Neuronal stem cell (in vitro differentiated cells): Measurements from ENCODE around the gene CHD5.

ENCODE experiments used
- DNase-seq: peaks from one replicate; pipeline ENCODE4 v3.0.0-alpha.2; 2013; ENCODE audit warnings: low spot score
- H2AFZ ChIP-seq: one replicate; pipeline ENCODE4 v1.6.1; 2013; ENCODE audit warnings: mild to moderate bottlenecking, low read length, inconsistent platforms
- H2AK5ac ChIP-seq: 2 replicates; pipeline ENCODE4 v1.6.1; 2013; ENCODE audit warnings: low read depth, mild to moderate bottlenecking, inconsistent platforms, low read length, moderate library complexity, mixed read lengths
- H2BK120ac ChIP-seq: 2 replicates; pipeline ENCODE4 v1.6.1; 2013; ENCODE audit warnings: low read depth, mild to moderate bottlenecking, inconsistent platforms, low read length, moderate library complexity, mixed read lengths
- H2BK12ac ChIP-seq: one replicate; pipeline ENCODE4 v1.6.1; 2013; ENCODE audit warnings: low read length, inconsistent platforms
- H2BK15ac ChIP-seq: 2 replicates; pipeline ENCODE4 v1.6.1; 2013; ENCODE audit warnings: mild to moderate bottlenecking, low read length, inconsistent platforms, mixed read lengths
- H2BK5ac ChIP-seq: one replicate; pipeline ENCODE4 v1.6.1; 2013; ENCODE audit warnings: inconsistent platforms, mild to moderate bottlenecking, low read length, moderate library complexity
- H3K14ac ChIP-seq: one replicate; pipeline ENCODE4 v1.6.1; 2013; ENCODE audit warnings: low read length, inconsistent platforms
- H3K18ac ChIP-seq: 2 replicates; pipeline ENCODE4 v1.6.1; 2013; ENCODE audit warnings: low read length, inconsistent platforms
- H3K23ac ChIP-seq: 2 replicates; pipeline ENCODE4 v1.6.1; 2013; ENCODE audit warnings: low read depth, mild to moderate bottlenecking, mixed read lengths, low read length, inconsistent platforms; ENCODE audit not compliant: poor library complexity
- H3K27ac ChIP-seq: replicated peaks from 3 replicates; pipeline ENCODE4 v1.5.1; 2013; ENCODE audit warnings: low read length, inconsistent platforms
- H3K27me3 ChIP-seq, 3 experiments: 2 replicates each; pipeline ENCODE4 v1.6.1; 2013; ENCODE audit warnings: low read length in 3 of 3, mild to moderate bottlenecking in 2 of 3, inconsistent platforms in 1 of 3, low read depth in 1 of 3, mixed read lengths in 1 of 3, moderate library complexity in 1 of 3; ENCODE audit not compliant: control insufficient read depth in 3 of 3, insufficient read depth in 3 of 3
- H3K36me3 ChIP-seq, 2 donors: replicated peaks in 1 of 2; 2 replicates each; pipeline ENCODE4 v1.6.1; 2013; ENCODE audit warnings: low read length in 2 of 2; ENCODE audit not compliant: control insufficient read depth in 2 of 2, insufficient read depth in 2 of 2
- H3K4ac ChIP-seq: 2 replicates; pipeline ENCODE4 v1.6.1; 2013; ENCODE audit warnings: inconsistent platforms, mild to moderate bottlenecking, low read length, moderate library complexity
- H3K4me1 ChIP-seq, 2 donors: 1 replicate in 1 of 2; 2 replicates in 1 of 2; pipeline ENCODE4 v1.6.1; 2013; ENCODE audit warnings: low read length in 2 of 2, low read depth in 1 of 2; ENCODE audit not compliant: control insufficient read depth in 2 of 2, insufficient read depth in 1 of 2
- H3K4me2 ChIP-seq: one replicate; pipeline ENCODE4 v1.6.1; 2013; ENCODE audit warnings: mild to moderate bottlenecking, low read length, inconsistent platforms; ENCODE audit not compliant: insufficient read depth, poor library complexity, severe bottlenecking
- H3K4me3 ChIP-seq, 2 donors: 2 replicates each; pipeline ENCODE4 v1.5.1; 2013; ENCODE audit warnings: low read length in 2 of 2, mild to moderate bottlenecking in 2 of 2, inconsistent platforms in 1 of 2, moderate library complexity in 1 of 2
- H3K79me1 ChIP-seq: one replicate; pipeline ENCODE4 v1.6.1; 2013; ENCODE audit warnings: low read depth, mild to moderate bottlenecking, inconsistent platforms, low read length, moderate library complexity
- H3K9ac ChIP-seq: one replicate; pipeline ENCODE4 v1.6.1; 2013; ENCODE audit warnings: mild to moderate bottlenecking, low read depth, low read length, inconsistent platforms; ENCODE audit not compliant: poor library complexity
- H3K9me3 ChIP-seq, 2 donors: replicated peaks in 1 of 2; 2 replicates each; pipeline versions ENCODE3 to v1.6.1; 2013; ENCODE audit warnings: low read length in 2 of 2, mild to moderate bottlenecking in 2 of 2, inconsistent platforms in 1 of 2, low read depth in 1 of 2, mixed read lengths in 1 of 2, moderate library complexity in 1 of 2; ENCODE audit not compliant: control insufficient read depth in 2 of 2, insufficient read depth in 1 of 2
- H4K8ac ChIP-seq: one replicate; pipeline ENCODE4 v1.6.1; 2013; ENCODE audit warnings: low read depth, mild to moderate bottlenecking, inconsistent platforms, low read length, moderate library complexity
- H4K91ac ChIP-seq: one replicate; pipeline ENCODE4 v1.6.1; 2013; ENCODE audit warnings: low read length, low read depth, mild to moderate bottlenecking, inconsistent platforms; ENCODE audit not compliant: poor library complexity
- WGBS, 2 donors: extraction: QIAGEN DNeasy Blood & Tissue Kit; methylation state at CpG; one replicate each; pipeline ENCODE4 v1.1.7; 2013; ENCODE audit warnings: missing lambda C conversion rate in 2 of 2, mixed read lengths in 1 of 2; ENCODE audit not compliant: insufficient read length in 2 of 2, insufficient replicate concordance in 1 of 2; ENCODE audit errors: extremely low coverage in 2 of 2; 5-methylcytosine and 5-hydroxymethylcytosine counted together

CHD5 gene

DNA sequence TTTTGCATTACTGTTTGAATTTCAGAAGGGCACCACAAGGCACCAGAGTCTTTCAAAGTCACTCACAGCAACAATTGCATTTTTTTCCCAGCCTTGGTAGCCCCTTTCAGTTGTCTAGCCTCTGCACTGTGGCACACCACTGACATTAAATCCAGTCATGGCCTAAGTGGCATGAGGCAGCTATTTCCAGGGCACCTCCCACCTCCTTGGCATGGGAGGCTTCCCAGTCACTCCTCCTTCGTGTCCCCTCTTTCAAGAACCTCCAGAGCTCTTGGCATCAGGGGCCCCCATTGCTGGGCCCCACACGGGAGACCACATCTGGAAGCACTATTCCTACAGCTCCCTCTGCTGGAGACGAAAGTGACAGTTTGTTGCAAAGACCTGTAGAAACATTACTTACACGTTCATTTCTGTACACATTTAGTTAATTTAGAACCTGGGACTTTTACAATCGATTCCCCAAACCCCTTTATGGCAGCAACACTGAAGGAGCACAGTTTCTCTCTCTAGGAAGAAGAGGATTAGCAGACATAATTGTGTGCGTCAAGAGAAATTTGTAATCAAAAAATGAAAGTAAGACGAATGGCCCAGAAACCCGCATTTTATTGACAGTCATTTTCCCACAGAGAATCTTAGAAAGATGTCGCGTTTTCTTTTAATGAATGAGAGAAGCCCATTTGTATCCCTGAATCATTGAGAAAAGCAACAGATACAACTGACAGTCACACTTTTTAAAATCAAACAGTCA is 5.7 kb upstream of the CHD5 start:
- no peak for DNase-seq
- no peak overlapping the region for H3K4me2 ChIP-seq
- peaks cover 0 to 8% of the 10 kb centered on the region in 2 donors for H3K4me1 ChIP-seq
- H2BK12ac ChIP-seq, result no peak overlapping the region
- H2BK120ac ChIP-seq, result no peak overlapping the region
- H3K79me1 ChIP-seq, result no peaks in the 10 kb centered on the region
- H2BK5ac ChIP-seq, result no peak overlapping the region
- no peak overlapping the region for H3K14ac ChIP-seq
- no peak overlapping the region for H4K91ac ChIP-seq
- no peak overlapping the region for H3K23ac ChIP-seq
- H3K27me3 ChIP-seq, result peaks cover 0 to 21% (median 15%) of the 10 kb centered on the region in 3 experiments
- no peak overlapping the region for H2BK15ac ChIP-seq
- H3K9ac ChIP-seq, result no peak overlapping the region
- H2AFZ ChIP-seq, result no peak overlapping the region
- H3K4ac ChIP-seq, result no peak overlapping the region
- no peak overlapping the region for H3K27ac ChIP-seq
- no peaks in the 10 kb centered on the region for H3K9me3 ChIP-seq
- H3K4me3 ChIP-seq, result no peak overlapping the region
- no CpG with 5 or more reads among the region's 10 CpGs for WGBS, 2 donors
- peaks cover 20 to 64% of the 10 kb centered on the region in 2 donors for H3K36me3 ChIP-seq
- H2AK5ac ChIP-seq, result no peak overlapping the region
- H3K18ac ChIP-seq, result no peak overlapping the region
- no peak overlapping the region for H4K8ac ChIP-seq

DNA sequence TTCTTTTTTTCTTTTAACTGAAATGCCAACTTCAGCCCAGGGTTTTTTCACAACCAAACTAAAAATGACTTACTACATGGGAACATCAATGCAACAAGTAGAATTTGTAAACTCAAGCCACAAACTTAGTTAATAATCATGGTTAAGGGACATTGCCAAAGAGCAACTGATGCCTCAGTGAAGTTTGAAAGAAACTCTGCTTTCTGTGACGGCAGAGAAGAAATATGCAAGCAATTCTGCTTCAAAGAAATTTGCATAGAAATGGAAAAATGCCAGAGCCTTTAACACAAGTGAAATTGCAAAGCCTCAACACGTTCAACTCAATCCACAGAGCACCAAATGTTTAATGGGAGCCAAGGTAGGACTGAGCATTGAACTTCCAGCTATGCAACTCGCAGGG is 5.0 kb upstream of the CHD5 start:
- Histone ChIP-seq H3K27ac (no peak overlapping the region), H3K4me2 (no peak overlapping the region), H3K4ac (no peak overlapping the region), H3K23ac (no peak overlapping the region), H3K4me3 (no peak overlapping the region), H2AFZ (no peak overlapping the region), H4K91ac (no peak overlapping the region), H3K9ac (no peak overlapping the region), H2BK120ac (no peak overlapping the region), H3K9me3 (no peaks in the 10 kb centered on the region), H3K14ac (no peak overlapping the region), H4K8ac (no peak overlapping the region), H3K4me1 (peaks cover 0 to 8% of the 10 kb centered on the region in 2 donors), H3K27me3 (peaks cover 6 to 27% (median 22%) of the 10 kb centered on the region in 3 experiments), H3K36me3 (peaks cover 19 to 57% of the 10 kb centered on the region in 2 donors), H2BK12ac (no peak overlapping the region), H2BK15ac (no peak overlapping the region), H3K18ac (no peak overlapping the region), H2BK5ac (no peak overlapping the region), H2AK5ac (no peak overlapping the region), H3K79me1 (no peaks in the 10 kb centered on the region)
- no CpG with 5 or more reads among the region's 3 CpGs for WGBS, 2 donors
- no peak for DNase-seq

DNA sequence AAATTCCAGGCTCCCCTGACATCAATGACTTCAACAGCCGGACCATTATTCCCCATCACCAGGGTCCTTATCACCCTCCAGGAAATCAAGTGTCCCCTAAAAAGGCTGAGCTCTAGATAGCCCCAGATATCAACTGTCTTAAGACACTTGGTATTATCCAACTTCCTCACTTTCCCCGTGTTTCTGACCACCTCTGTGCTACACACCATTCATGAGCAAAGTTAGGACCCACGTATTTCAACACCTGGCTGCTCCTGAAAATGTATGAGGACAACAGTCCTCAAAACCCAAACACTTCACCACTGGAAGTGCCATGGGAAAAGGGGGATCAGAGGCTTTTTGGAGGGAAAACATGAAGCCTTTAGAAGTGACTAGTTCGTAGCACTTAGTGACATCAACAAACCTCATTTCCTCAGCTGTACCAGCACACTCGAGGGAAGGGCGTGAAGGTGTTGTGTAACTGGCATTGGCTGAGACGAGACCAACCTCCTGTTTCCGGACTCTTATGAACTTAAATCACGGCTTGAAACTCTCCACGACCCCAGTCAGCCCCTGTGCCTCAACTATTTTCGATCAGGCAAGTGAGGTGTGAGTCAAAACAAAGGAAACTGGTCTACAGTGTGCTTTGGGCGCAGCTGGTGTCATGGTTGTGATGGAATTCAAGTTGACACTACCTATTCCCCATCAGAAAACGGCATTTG is 4.1 kb upstream of the CHD5 start:
- Histone ChIP-seq H3K27me3 (peaks cover 10 to 34% (median 30%) of the 10 kb centered on the region in 3 experiments), H3K9me3 (no peaks in the 10 kb centered on the region), H2BK5ac (no peak overlapping the region), H3K4me1 (peaks cover under 1 to 8% of the 10 kb centered on the region in 2 donors), H2BK12ac (no peak overlapping the region), H3K27ac (no peak overlapping the region), H3K4ac (no peak overlapping the region), H3K9ac (no peak overlapping the region), H3K23ac (no peak overlapping the region), H3K36me3 (peaks cover 15 to 49% of the 10 kb centered on the region in 2 donors), H3K14ac (no peak overlapping the region), H4K8ac (no peak overlapping the region), H2AK5ac (no peak overlapping the region), H3K4me3 (no peak overlapping the region), H2BK120ac (no peak overlapping the region), H3K79me1 (no peaks in the 10 kb centered on the region), H3K18ac (no peak overlapping the region), H4K91ac (no peak overlapping the region), H2AFZ (no peak overlapping the region), H3K4me2 (no peak overlapping the region), H2BK15ac (no peak overlapping the region)
- no CpG with 5 or more reads among the region's 13 CpGs for WGBS, 2 donors
- no peak for DNase-seq

DNA sequence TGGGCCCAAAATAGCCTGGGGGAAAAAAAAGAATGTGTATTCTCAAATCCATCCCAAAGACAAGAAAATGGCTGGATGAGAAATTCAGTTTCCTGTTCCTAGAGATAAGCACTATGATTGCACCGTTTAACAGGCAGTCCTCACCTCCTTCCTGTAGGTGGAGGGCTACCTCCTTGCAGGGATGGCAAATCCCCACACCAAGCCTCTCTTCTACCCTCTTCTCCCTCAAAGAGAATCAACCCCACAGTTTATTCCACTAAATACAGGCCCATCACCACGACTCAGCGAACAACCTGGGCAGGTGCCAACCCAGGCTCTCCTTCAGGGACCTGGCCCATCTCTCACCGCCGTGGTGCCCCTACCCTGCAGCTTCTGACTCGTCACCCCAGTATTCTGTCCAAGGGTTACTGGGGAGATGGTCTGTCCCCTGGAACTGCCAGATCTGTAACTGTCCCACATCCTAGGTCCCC is 3.4 kb upstream of the CHD5 start:
- H3K4me2 ChIP-seq, result no peak overlapping the region
- no peak for DNase-seq
- peaks cover 16 to 41% (median 37%) of the 10 kb centered on the region in 3 experiments for H3K27me3 ChIP-seq
- H3K4me1 ChIP-seq, result peaks cover 4 to 8% of the 10 kb centered on the region in 2 donors
- H2AFZ ChIP-seq, result no peak overlapping the region
- no peak overlapping the region for H2BK15ac ChIP-seq
- no peaks in the 10 kb centered on the region for H3K79me1 ChIP-seq
- no peak overlapping the region for H3K14ac ChIP-seq
- WGBS, 2 donors, result no CpG with 5 or more reads among the region's 6 CpGs
- H2BK12ac ChIP-seq, result no peak overlapping the region
- no peak overlapping the region for H2BK5ac ChIP-seq
- H3K18ac ChIP-seq, result no peak overlapping the region
- no peak overlapping the region for H3K27ac ChIP-seq
- no peak overlapping the region for H3K9ac ChIP-seq
- peaks cover 12 to 42% of the 10 kb centered on the region in 2 donors for H3K36me3 ChIP-seq
- no peak overlapping the region for H2BK120ac ChIP-seq
- H4K91ac ChIP-seq, result no peak overlapping the region
- H3K4ac ChIP-seq, result no peak overlapping the region
- H4K8ac ChIP-seq, result no peak overlapping the region
- no peak overlapping the region for H3K23ac ChIP-seq
- no peaks in the 10 kb centered on the region for H3K9me3 ChIP-seq
- no peak overlapping the region for H3K4me3 ChIP-seq
- H2AK5ac ChIP-seq, result no peak overlapping the region
